IMR-90 (cell line): ENCODE measurements around the gene PLPP4. TPM values are rescaled to one million over a fixed set of nuclear protein-coding genes. Genes with fewer than 3 reads are reported as not detected.

Experiments used
- ATAC-seq: fragments of 200-7000 bp; cut with Tn5 transposase; 2 replicates; pipeline ENCODE4 v1.9.1; 2020; ENCODE audit warnings: low read depth, mild to moderate bottlenecking, moderate library complexity
- BruUV-seq: library from RNA; stranded (reverse); fragments of 400-500 nt; replicated peaks from 2 replicates; lab custom pipeline; 2021; lab: Mats Ljungman, UMichigan
- CTCF ChIA-PET: fragments of 300-600 bp; formaldehyde crosslinking; extraction: SDS; loops from one replicate; lab custom pipeline; 2021; ENCODE audit warnings: antibody characterized with exemption; lab: Yijun Ruan, JAX
- POLR2A ChIA-PET: fragments of 300-600 bp; sonication (Branson Sonifier 250); formaldehyde crosslinking; loops from one replicate; lab custom pipeline; 2022; ENCODE audit warnings: antibody characterized with exemption; ENCODE audit not compliant: unreplicated experiment; lab: Charles Lee
- DNase-seq: peaks from one replicate; pipeline ENCODE4 v3.0.0; 2013
- H2AFZ ChIP-seq: replicated peaks from 2 replicates; pipeline ENCODE3; 2013; ENCODE audit warnings: low read length, mild to moderate bottlenecking; ENCODE audit not compliant: poor library complexity
- H2AK5ac ChIP-seq: 2 replicates; pipeline ENCODE4 v1.6.1; 2013; ENCODE audit warnings: low read depth, low read length, inconsistent platforms
- H2AK9ac ChIP-seq: replicated peaks from 2 replicates; pipeline ENCODE3; 2013; ENCODE audit warnings: mild to moderate bottlenecking, low read depth, low read length, moderate library complexity; ENCODE audit not compliant: poor library complexity
- H2BK120ac ChIP-seq: 2 replicates; pipeline ENCODE4 v1.6.1; 2013; ENCODE audit warnings: low read depth, low read length, inconsistent platforms
- H2BK15ac ChIP-seq: 3 replicates; pipeline ENCODE4 v1.6.1; 2013; ENCODE audit warnings: low read depth, low read length, inconsistent platforms
- H2BK20ac ChIP-seq: 2 replicates; pipeline ENCODE4 v1.6.1; 2013; ENCODE audit warnings: low read depth, mild to moderate bottlenecking, inconsistent platforms, low read length, moderate library complexity
- H2BK5ac ChIP-seq: 2 replicates; pipeline ENCODE4 v1.6.1; 2013; ENCODE audit warnings: mild to moderate bottlenecking, low read depth, low read length, inconsistent platforms; ENCODE audit not compliant: poor library complexity, severe bottlenecking
- H3K14ac ChIP-seq: replicated peaks from 2 replicates; pipeline ENCODE4 v1.6.1; 2013; ENCODE audit warnings: low read depth, low read length, inconsistent platforms
- H3K18ac ChIP-seq: 2 replicates; pipeline ENCODE4 v1.6.1; 2013; ENCODE audit warnings: low read depth, low read length, control low read depth
- H3K23ac ChIP-seq: 2 replicates; pipeline ENCODE4 v1.6.1; 2013; ENCODE audit warnings: low read depth, low read length, inconsistent platforms
- H3K27ac ChIP-seq: 2 replicates; pipeline ENCODE4 v1.5.1; 2013; ENCODE audit warnings: mild to moderate bottlenecking, control low read depth, low read length; ENCODE audit not compliant: insufficient read depth
- H3K27me3 ChIP-seq: 2 replicates; pipeline ENCODE4 v1.6.1; 2013; ENCODE audit warnings: low read length; ENCODE audit not compliant: control insufficient read depth, insufficient read depth
- H3K36me3 ChIP-seq: 2 replicates; pipeline ENCODE4 v1.6.1; 2013; ENCODE audit warnings: low read length, mixed read lengths; ENCODE audit not compliant: control insufficient read depth, insufficient read depth
- H3K4ac ChIP-seq: 2 replicates; pipeline ENCODE4 v1.6.1; 2013; ENCODE audit warnings: low read depth, low read length, inconsistent platforms
- H3K4me1 ChIP-seq: 2 replicates; pipeline ENCODE4 v1.6.1; 2013; ENCODE audit warnings: low read length, mixed read lengths; ENCODE audit not compliant: control insufficient read depth, insufficient read depth
- H3K4me2 ChIP-seq: 2 replicates; pipeline ENCODE4 v1.6.1; 2013; ENCODE audit warnings: low read depth, mild to moderate bottlenecking, control low read depth, low read length, moderate library complexity
- H3K4me3 ChIP-seq: 2 replicates; pipeline ENCODE4 v1.5.1; 2013; ENCODE audit warnings: low read depth, mild to moderate bottlenecking, control low read depth, low read length, moderate library complexity; ENCODE audit not compliant: insufficient read depth
- H3K56ac ChIP-seq: 2 replicates; pipeline ENCODE4 v1.6.1; 2013; ENCODE audit warnings: low read length, inconsistent platforms; ENCODE audit not compliant: insufficient read depth; ENCODE audit errors: extremely low read depth
- H3K79me1 ChIP-seq, 2 experiments: 2 replicates each; pipeline ENCODE4 v1.6.1; 2013; ENCODE audit warnings: low read length in 2 of 2, inconsistent platforms in 1 of 2, low read depth in 1 of 2
- H3K9ac ChIP-seq: 2 replicates; pipeline ENCODE4 v1.6.1; 2013; ENCODE audit warnings: low read depth, low read length, control low read depth
- H3K9me1 ChIP-seq: 2 replicates; pipeline ENCODE4 v1.6.1; 2013; ENCODE audit warnings: low read length, inconsistent platforms; ENCODE audit not compliant: insufficient read depth
- H3K9me3 ChIP-seq: 2 replicates; pipeline ENCODE4 v1.6.1; 2013; ENCODE audit warnings: low read length; ENCODE audit not compliant: control insufficient read depth, insufficient read depth
- H4K20me1 ChIP-seq: 2 replicates; pipeline ENCODE4 v1.6.1; 2013; ENCODE audit warnings: low read length, inconsistent platforms; ENCODE audit not compliant: insufficient read depth
- H4K5ac ChIP-seq: 2 replicates; pipeline ENCODE4 v1.6.1; 2013; ENCODE audit warnings: mild to moderate bottlenecking, low read depth, low read length, control low read depth
- H4K8ac ChIP-seq, 2 experiments: 2 replicates each; pipeline ENCODE4 v1.6.1; 2013; ENCODE audit warnings: low read depth in 2 of 2, low read length in 2 of 2, control low read depth in 1 of 2, inconsistent platforms in 1 of 2
- H4K91ac ChIP-seq: 2 replicates; pipeline ENCODE4 v1.6.1; 2013; ENCODE audit warnings: low read depth, low read length, inconsistent platforms; ENCODE audit not compliant: insufficient read depth
- BHLHE40 ChIP-seq: fragments of 150-350 bp; IDR thresholded peaks from 2 replicates; pipeline ENCODE4 v1.6.1; 2016; ENCODE audit warnings: mild to moderate bottlenecking, low read depth, low read length
- CEBPB ChIP-seq: IDR thresholded peaks from 2 replicates; pipeline ENCODE4 v1.6.1; 2012; ENCODE audit warnings: low read depth, low read length, improper control_type of control experiment
- CHD1 ChIP-seq: IDR thresholded peaks from 2 replicates; pipeline ENCODE4 v1.6.1; 2012; ENCODE audit warnings: low read depth, low read length, improper control_type of control experiment
- MAFK ChIP-seq: IDR thresholded peaks from 2 replicates; pipeline ENCODE4 v1.6.1; 2012; ENCODE audit warnings: low read depth, low read length, improper control_type of control experiment
- MAZ ChIP-seq: IDR thresholded peaks from 2 replicates; pipeline ENCODE4 v1.6.1; 2012; ENCODE audit warnings: low read depth, mild to moderate bottlenecking, low read length, improper control_type of control experiment, moderate library complexity, borderline replicate concordance
- MXI1 ChIP-seq: IDR thresholded peaks from 2 replicates; pipeline ENCODE4 v1.6.1; 2012; ENCODE audit warnings: low read depth, mild to moderate bottlenecking, low read length, moderate library complexity, borderline replicate concordance
- NFE2L2 ChIP-seq: fragments of 150-350 bp; IDR thresholded peaks from 2 replicates; pipeline ENCODE4 v1.6.1; 2016; ENCODE audit warnings: low read depth, mild to moderate bottlenecking, low read length
- POLR2A ChIP-seq: IDR thresholded peaks from 2 replicates; pipeline ENCODE4 v1.6.1; 2012; ENCODE audit warnings: mild to moderate bottlenecking, low read depth, low read length
- RAD21 ChIP-seq: IDR thresholded peaks from 2 replicates; pipeline ENCODE4 v1.6.1; 2012; ENCODE audit warnings: low read length, improper control_type of control experiment
- RCOR1 ChIP-seq: IDR thresholded peaks from 2 replicates; pipeline ENCODE4 v1.6.1; 2012; ENCODE audit warnings: mild to moderate bottlenecking, low read length, improper control_type of control experiment; ENCODE audit not compliant: insufficient replicate concordance
- RFX5 ChIP-seq: IDR thresholded peaks from 2 replicates; pipeline ENCODE4 v1.8.0; 2012; ENCODE audit warnings: low read depth, mild to moderate bottlenecking, low read length, moderate library complexity
- SMC3 ChIP-seq: fragments of 150-350 bp; IDR thresholded peaks from 2 replicates; pipeline ENCODE4 v1.6.1; 2016; ENCODE audit warnings: low read depth, mild to moderate bottlenecking, antibody characterized with exemption, low read length, moderate library complexity
- WGBS, 2 experiments: methylation state at CpG; one replicate each; pipeline versions ENCODE4 v1.1.5 to v1.1.7; 2013; ENCODE audit warnings: missing lambda C conversion rate in 2 of 2; ENCODE audit not compliant: insufficient read length in 1 of 2; ENCODE audit errors: extremely low coverage in 2 of 2; 5-methylcytosine and 5-hydroxymethylcytosine counted together
- dilution Hi-C: fragments of 300-500 bp; cut with HindIII; formaldehyde crosslinking; loops from one replicate; pipeline ENCODE4 v1.14.3; 2018; ENCODE audit warnings: low sequenced_read_pairs; ENCODE audit not compliant: unreplicated experiment
- in situ Hi-C: fragments of 300-500 bp; cut with MboI; formaldehyde crosslinking; loops from 3 replicates; pipeline ENCODE4 v1.14.3; 2019; ENCODE audit warnings: low sequenced_read_pairs, inconsistent platforms, mixed read lengths
- intact Hi-C: fragments of 100-400 bp; cut with micrococcal nuclease; formaldehyde crosslinking; loops from 2 replicates; pipeline ENCODE4 v1.10.0; 2022
- polyA plus RNA-seq, 3 experiments: library from polyadenylated mRNA; depleted of rRNA; stranded (reverse); fragments of >200 nt; gene quantifications; 2 replicates each; pipeline ENCODE4 v1.2.3, GENCODE V29; 2012; ENCODE audit warnings: low replicate concordance in 1 of 3
- total RNA-seq: library from RNA; depleted of rRNA; stranded (reverse); fragments of >200 nt; gene quantifications from 2 replicates; pipeline ENCODE4 v1.2.3, GENCODE V29; 2012
- TF ChIP-seq, protein P1 (sequence below): fragments of 150-350 bp; IDR thresholded peaks from 2 replicates; pipeline ENCODE4 v1.6.1; 2017; ENCODE audit warnings: mild to moderate bottlenecking, antibody characterized with exemption, low read length, low read depth
- TF ChIP-seq, protein P2 (sequence below): conservative IDR thresholded peaks from 2 replicates; pipeline ENCODE4 v1.5.1; 2012; ENCODE audit warnings: mild to moderate bottlenecking, low read depth, low read length, improper control_type of control experiment

Gene PLPP4
- total and polyA plus RNA-seq, 2 of the 4 experiments (the other 2 are of a cell fraction): 0.18 to 0.60 TPM

DNA sequence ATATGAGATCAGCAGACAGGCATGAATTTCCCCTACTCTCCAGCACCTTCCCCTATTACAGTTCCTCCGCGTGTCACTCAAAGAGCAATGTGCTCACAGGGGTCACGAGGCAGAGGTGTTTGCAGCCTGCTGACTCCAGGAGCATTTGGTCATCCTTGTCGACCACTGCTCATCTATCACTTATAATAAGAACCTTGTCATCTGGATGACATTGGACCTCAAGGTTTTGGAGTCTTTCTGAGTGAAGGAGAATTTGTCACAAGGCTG, 32.9 kb upstream of the PLPP4 start:
- in situ Hi-C loops (no loop called here), dilution Hi-C loops (no loop called here), intact Hi-C loops (no loop called here)
- BruUV-seq: no TSS peak
- Histone ChIP-seq H2AFZ (no peak overlapping the region), H4K20me1 (no peaks in the 10 kb centered on the region), H2AK9ac (no peak overlapping the region), H2BK120ac (no peak overlapping the region), H4K8ac (no peak overlapping the region), H3K18ac (no peak overlapping the region), H2BK15ac (no peak overlapping the region), H3K14ac (no peak overlapping the region), H3K27me3 (no peaks in the 10 kb centered on the region), H3K4me1 (no peaks in the 10 kb centered on the region), H3K9me1 (no peaks in the 10 kb centered on the region), H3K9me3 (peaks cover 25% of the 10 kb centered on the region), H2BK20ac (no peak overlapping the region), H4K5ac (no peak overlapping the region), H3K4ac (no peak overlapping the region), H3K9ac (no peak overlapping the region), H3K23ac (no peak overlapping the region), H2BK5ac (no peak overlapping the region), H3K56ac (no peak overlapping the region), H3K79me1 (no peaks in the 10 kb centered on the region), H3K4me3 (no peak overlapping the region), H2AK5ac (no peak overlapping the region), H4K91ac (no peak overlapping the region), H3K4me2 (no peak overlapping the region), H3K27ac (no peak overlapping the region), H3K36me3 (no peaks in the 10 kb centered on the region)
- no CpG with 5 or more reads among the region's 4 CpGs for WGBS, 2 experiments
- ChIA-PET POLR2A (no interaction called here), CTCF (interaction anchor here (0.8 to 1.7 kb wide), 7 partner anchors 8 to 87 kb away, joined by 3 to 5 read pairs (median 3); no protein-coding TSS in a partner anchor)
- TF ChIP-seq, protein P1, sequence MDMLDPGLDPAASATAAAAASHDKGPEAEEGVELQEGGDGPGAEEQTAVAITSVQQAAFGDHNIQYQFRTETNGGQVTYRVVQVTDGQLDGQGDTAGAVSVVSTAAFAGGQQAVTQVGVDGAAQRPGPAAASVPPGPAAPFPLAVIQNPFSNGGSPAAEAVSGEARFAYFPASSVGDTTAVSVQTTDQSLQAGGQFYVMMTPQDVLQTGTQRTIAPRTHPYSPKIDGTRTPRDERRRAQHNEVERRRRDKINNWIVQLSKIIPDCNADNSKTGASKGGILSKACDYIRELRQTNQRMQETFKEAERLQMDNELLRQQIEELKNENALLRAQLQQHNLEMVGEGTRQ: no peak
- no peak for TF ChIP-seq CHD1
- TF ChIP-seq POLR2A: no peak
- TF ChIP-seq RFX5: no peak
- TF ChIP-seq BHLHE40: no peak
- TF ChIP-seq RAD21: no peak
- no peak for TF ChIP-seq MAZ
- no peak for TF ChIP-seq NFE2L2
- TF ChIP-seq RCOR1: no peak
- no peak for TF ChIP-seq SMC3
- no peak for TF ChIP-seq CEBPB
- TF ChIP-seq, protein P2, sequence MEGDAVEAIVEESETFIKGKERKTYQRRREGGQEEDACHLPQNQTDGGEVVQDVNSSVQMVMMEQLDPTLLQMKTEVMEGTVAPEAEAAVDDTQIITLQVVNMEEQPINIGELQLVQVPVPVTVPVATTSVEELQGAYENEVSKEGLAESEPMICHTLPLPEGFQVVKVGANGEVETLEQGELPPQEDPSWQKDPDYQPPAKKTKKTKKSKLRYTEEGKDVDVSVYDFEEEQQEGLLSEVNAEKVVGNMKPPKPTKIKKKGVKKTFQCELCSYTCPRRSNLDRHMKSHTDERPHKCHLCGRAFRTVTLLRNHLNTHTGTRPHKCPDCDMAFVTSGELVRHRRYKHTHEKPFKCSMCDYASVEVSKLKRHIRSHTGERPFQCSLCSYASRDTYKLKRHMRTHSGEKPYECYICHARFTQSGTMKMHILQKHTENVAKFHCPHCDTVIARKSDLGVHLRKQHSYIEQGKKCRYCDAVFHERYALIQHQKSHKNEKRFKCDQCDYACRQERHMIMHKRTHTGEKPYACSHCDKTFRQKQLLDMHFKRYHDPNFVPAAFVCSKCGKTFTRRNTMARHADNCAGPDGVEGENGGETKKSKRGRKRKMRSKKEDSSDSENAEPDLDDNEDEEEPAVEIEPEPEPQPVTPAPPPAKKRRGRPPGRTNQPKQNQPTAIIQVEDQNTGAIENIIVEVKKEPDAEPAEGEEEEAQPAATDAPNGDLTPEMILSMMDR: no peak
- no peak for TF ChIP-seq MAFK
- TF ChIP-seq MXI1: no peak
- no peak for DNase-seq
- ATAC-seq: no peak
